ENCODE measurements around the gene OR5AN1.

OR5AN1 gene

DNA sequence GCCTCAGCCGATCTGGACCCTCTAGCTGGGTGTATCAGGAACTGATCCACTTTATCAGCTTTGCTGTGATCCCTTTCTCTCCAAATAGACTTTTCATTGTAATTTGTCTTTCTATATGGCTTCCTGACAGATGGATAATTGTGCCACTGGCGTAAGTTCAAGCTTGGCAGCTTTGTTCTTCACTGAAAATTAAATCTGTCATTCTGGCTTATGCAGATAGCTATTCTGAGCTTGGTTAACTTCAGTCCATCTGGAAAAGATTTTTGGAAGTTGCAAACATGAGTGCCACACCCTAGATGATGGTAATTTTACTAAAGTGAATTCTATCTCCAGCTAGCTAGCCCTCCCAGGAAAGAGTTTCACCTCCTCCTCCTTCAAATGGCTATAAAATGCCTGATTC, 59.5 kb downstream of the OR5AN1 start:
- TF ChIP-seq, protein P1, sequence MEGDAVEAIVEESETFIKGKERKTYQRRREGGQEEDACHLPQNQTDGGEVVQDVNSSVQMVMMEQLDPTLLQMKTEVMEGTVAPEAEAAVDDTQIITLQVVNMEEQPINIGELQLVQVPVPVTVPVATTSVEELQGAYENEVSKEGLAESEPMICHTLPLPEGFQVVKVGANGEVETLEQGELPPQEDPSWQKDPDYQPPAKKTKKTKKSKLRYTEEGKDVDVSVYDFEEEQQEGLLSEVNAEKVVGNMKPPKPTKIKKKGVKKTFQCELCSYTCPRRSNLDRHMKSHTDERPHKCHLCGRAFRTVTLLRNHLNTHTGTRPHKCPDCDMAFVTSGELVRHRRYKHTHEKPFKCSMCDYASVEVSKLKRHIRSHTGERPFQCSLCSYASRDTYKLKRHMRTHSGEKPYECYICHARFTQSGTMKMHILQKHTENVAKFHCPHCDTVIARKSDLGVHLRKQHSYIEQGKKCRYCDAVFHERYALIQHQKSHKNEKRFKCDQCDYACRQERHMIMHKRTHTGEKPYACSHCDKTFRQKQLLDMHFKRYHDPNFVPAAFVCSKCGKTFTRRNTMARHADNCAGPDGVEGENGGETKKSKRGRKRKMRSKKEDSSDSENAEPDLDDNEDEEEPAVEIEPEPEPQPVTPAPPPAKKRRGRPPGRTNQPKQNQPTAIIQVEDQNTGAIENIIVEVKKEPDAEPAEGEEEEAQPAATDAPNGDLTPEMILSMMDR (IDR thresholded peaks at IDR 0.05; ENCODE audit: low read depth, low read length) = no peak
- no peak for DNase-seq (ENCODE audit: low read depth in 2 of 2)
- H3K4me3 ChIP-seq (replicated peaks in 1 of 2; ENCODE audit: low read depth in 2 of 2, low read length in 2 of 2) = no peak overlapping the region
